Rectal smooth muscle tissue (tissue), 1 donor: Measurements from ENCODE around the gene RAD9B.
"Not testable (repeated sequence)": the region's sequence is repeated elsewhere in the genome, so short reads cannot be mapped to it uniquely, and the experiment has no call there.

Source experiments
- H3K27ac ChIP-seq: one replicate; pipeline ENCODE4 v1.7.0; 2013; ENCODE audit warnings: low read depth, low read length, inconsistent platforms
- H3K27me3 ChIP-seq: one replicate; pipeline ENCODE4 v1.7.0; 2013; ENCODE audit warnings: low read length; ENCODE audit not compliant: control insufficient read depth, insufficient read depth
- H3K36me3 ChIP-seq: one replicate; pipeline ENCODE4 v1.7.0; 2013; ENCODE audit warnings: low read length; ENCODE audit not compliant: control insufficient read depth, insufficient read depth
- H3K4me1 ChIP-seq: one replicate; pipeline ENCODE4 v1.7.0; 2013; ENCODE audit warnings: low read length; ENCODE audit not compliant: control insufficient read depth, insufficient read depth
- H3K4me3 ChIP-seq: one replicate; pipeline ENCODE4 v1.7.0; 2013; ENCODE audit warnings: low read length
- H3K9ac ChIP-seq: one replicate; pipeline ENCODE4 v1.7.0; 2013; ENCODE audit warnings: low read length

RAD9B gene

GRCh38 chr12:110501752-110502738 is at the start of gene RAD9B, which contains the start of gene VPS29:
Gene RAD9B (plus strand): TSS chr12:110502331. CDS start chr12:110502338, 7 bp downstream.
Gene VPS29 (minus strand): TSS chr12:110502111. CDS start chr12:110502051, 60 bp downstream.
- no peaks in the 10 kb centered on the region for H3K27me3 ChIP-seq
- no peaks in the 10 kb centered on the region for H3K36me3 ChIP-seq
- H3K9ac ChIP-seq = peak within 1 kb of the TSS; percentile 95
- H3K4me1 ChIP-seq = no peaks in the 10 kb centered on the region
- H3K27ac ChIP-seq = peak within 1 kb of the TSS; percentile 84
- peak within 1 kb of the TSS; percentile 97 for H3K4me3 ChIP-seq

DNA sequence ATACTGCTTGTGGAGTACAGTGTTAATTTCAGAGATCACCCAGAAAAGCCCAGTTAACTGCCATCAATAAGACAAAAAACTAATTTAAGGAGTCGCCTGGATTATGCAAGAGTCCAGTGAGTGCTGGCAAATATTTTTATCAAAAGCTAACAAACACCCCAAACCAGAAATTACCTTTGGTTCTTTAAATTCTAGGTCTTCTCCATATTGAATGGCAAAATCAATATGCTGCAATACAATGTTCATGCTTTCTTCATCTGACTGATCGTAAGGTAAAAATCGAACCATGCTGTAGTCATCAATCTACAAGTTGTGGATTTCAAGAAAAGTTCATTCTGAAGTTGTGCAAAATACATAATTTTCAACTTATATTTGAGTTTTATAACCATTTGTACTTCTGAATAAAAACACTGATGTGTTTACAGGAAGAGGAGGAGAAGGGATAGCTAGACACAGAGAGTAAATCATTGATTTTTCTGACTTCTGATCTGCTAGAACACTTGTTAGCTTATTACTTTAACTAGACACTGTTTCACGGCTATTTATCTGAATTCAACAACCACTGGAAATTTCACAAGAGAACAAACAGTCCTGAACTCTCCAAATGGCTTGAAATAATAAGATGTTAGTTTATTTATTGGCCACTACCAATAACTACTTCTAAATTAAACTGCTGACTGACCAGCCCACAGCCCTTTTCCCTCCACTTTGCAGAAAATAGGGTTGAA is 48.4 kb upstream of the RAD9B start:
- Histone ChIP-seq H3K27me3 (no peaks in the 10 kb centered on the region), H3K36me3 (no peaks in the 10 kb centered on the region), H3K27ac (no peak overlapping the region), H3K4me1 (peaks cover 3% of the 10 kb centered on the region), H3K9ac (no peak overlapping the region), H3K4me3 (no peak overlapping the region)

DNA sequence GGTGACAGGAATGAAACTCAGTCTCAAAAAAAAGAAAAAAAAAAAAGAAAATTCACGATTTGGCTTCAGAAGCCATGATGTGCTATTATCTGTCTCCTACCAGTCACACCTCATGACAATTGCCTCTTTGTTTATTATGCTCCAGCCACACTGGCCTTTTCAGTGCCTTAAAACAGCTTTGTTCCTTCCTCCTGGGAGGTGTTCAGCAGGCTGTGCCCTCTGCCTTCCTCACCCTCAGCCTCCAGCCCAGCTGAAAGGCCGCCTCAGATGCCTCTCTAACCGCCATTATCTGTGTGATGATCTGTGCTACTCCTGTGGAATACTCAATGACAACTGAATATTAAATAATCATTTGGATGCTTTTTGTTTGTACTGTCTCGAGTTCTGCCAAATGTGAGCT is 43.4 kb upstream of the RAD9B start:
- Histone ChIP-seq H3K4me1 (no peaks in the 10 kb centered on the region), H3K27me3 (no peaks in the 10 kb centered on the region), H3K36me3 (peaks cover 9% of the 10 kb centered on the region), H3K27ac (no peak overlapping the region), H3K9ac (no peak overlapping the region), H3K4me3 (no peak overlapping the region)

GRCh38 chr12:110461189-110461588 is 40.9 kb upstream of the RAD9B start:
- not testable (repeated sequence) for H3K27me3 ChIP-seq, H3K4me3 ChIP-seq, H3K4me1 ChIP-seq, H3K27ac ChIP-seq, H3K36me3 ChIP-seq, H3K9ac ChIP-seq

DNA sequence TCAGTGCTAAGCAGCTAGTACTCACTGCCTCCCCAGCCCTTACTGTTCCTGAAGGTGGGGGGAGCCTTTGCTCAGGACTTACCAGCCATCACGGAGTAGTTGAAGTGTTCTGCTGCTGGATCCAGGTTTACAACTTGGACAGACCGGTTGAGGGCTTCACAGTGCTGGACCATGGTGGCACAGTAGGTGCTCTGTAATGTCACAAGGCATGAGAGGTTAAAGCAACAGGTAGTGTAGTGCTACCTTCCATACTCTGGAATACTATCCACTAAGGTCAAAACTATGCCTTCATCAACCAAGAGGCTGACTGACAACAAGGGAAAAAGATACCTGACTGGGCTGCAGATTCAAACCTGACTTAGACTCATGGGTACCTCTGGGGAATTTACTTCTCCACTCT is 37.1 kb upstream of the RAD9B start:
- H3K9ac ChIP-seq = no peak overlapping the region
- peaks cover 7% of the 10 kb centered on the region for H3K36me3 ChIP-seq
- H3K27ac ChIP-seq = no peak overlapping the region
- H3K27me3 ChIP-seq = no peaks in the 10 kb centered on the region
- H3K4me3 ChIP-seq = no peak overlapping the region
- H3K4me1 ChIP-seq = peaks cover 11% of the 10 kb centered on the region

GRCh38 chr12:110465765-110466164 is 36.4 kb upstream of the RAD9B start:
- H3K36me3 ChIP-seq, H3K27me3 ChIP-seq, H3K27ac ChIP-seq, H3K9ac ChIP-seq, H3K4me3 ChIP-seq: not testable (repeated sequence)
- H3K4me1 ChIP-seq = peaks cover 11% of the 10 kb centered on the region

DNA sequence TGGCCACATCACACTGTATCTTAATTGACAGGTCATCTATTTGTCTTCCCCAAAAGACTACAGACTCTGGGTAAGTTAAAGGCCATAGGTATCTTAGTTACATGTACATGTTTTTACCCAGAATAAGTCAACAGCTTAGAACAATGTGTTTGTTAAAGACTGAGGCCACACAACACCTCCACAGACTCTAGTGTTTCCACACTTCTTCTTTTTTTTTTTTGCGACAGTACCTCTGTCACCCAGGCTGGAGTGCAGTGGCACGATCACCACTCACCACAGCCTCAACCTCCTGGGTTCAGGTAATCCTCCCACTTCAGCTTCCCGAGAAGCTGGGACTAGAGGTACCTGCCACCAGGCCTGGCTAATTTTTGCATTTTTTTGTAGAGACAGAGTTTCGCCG is 35.3 kb upstream of the RAD9B start:
- Histone ChIP-seq H3K4me1 (peaks cover 11% of the 10 kb centered on the region), H3K4me3 (peak overlapping the region; percentile 33), H3K9ac (no peak overlapping the region), H3K27ac (no peak overlapping the region), H3K27me3 (no peaks in the 10 kb centered on the region), H3K36me3 (peaks cover 2% of the 10 kb centered on the region)

- H3K27me3 ChIP-seq = no peaks in the 10 kb centered on the region
These were observed 34.3 kb upstream of the RAD9B start for GRCh38 chr12:110467847-110468213.

GRCh38 chr12:110468214-110469048 is 33.7 kb upstream of the RAD9B start, which contains the start of the genes FAM216A and GPN3:
Gene FAM216A (plus strand): TSS chr12:110468845. CDS start chr12:110468876, 31 bp downstream.
Gene GPN3 (minus strand): TSS chr12:110468257. CDS start chr12:110468203, 54 bp downstream.
- Histone ChIP-seq H3K4me1 (peaks cover 11% of the 10 kb centered on the region), H3K36me3 (no peaks in the 10 kb centered on the region), H3K9ac (peak within 1 kb of the TSS; percentile 89), H3K27me3 (no peaks in the 10 kb centered on the region), H3K27ac (peak within 1 kb of the TSS; percentile 92), H3K4me3 (peak within 1 kb of the TSS; percentile 99)

More at GRCh38 chr12:110467847-110468213, 34.3 kb upstream of the RAD9B start:
- H3K9ac ChIP-seq = peak overlapping the region; percentile 89
- H3K36me3 ChIP-seq = no peaks in the 10 kb centered on the region
- peak overlapping the region; percentile 99 for H3K4me3 ChIP-seq
- H3K4me1 ChIP-seq = peaks cover 11% of the 10 kb centered on the region
- peak overlapping the region; percentile 66 for H3K27ac ChIP-seq

DNA sequence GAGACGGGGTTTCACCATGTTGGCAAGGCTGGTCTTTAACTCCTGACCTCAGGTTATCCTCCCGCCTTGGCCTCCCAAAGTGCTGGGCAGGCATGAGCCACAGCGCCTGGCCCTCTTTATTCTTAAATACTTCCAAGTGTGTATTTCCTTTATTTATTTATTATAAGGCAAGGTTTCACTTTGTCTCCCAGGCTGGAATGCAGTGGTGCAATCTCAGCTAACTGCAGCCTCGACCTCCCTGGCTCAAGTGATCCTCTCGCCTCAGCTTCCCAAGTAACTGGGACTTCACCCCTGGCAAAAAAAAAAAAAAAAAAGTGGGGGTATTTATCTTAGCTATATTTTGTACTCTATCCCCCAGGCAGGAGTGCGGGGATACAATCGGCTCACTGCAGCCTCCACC is 26.7 kb upstream of the RAD9B start:
- no peaks in the 10 kb centered on the region for H3K27me3 ChIP-seq
- H3K9ac ChIP-seq = no peak overlapping the region
- no peak overlapping the region for H3K27ac ChIP-seq
- no peak overlapping the region for H3K4me3 ChIP-seq
- no peaks in the 10 kb centered on the region for H3K4me1 ChIP-seq
- H3K36me3 ChIP-seq = no peaks in the 10 kb centered on the region

DNA sequence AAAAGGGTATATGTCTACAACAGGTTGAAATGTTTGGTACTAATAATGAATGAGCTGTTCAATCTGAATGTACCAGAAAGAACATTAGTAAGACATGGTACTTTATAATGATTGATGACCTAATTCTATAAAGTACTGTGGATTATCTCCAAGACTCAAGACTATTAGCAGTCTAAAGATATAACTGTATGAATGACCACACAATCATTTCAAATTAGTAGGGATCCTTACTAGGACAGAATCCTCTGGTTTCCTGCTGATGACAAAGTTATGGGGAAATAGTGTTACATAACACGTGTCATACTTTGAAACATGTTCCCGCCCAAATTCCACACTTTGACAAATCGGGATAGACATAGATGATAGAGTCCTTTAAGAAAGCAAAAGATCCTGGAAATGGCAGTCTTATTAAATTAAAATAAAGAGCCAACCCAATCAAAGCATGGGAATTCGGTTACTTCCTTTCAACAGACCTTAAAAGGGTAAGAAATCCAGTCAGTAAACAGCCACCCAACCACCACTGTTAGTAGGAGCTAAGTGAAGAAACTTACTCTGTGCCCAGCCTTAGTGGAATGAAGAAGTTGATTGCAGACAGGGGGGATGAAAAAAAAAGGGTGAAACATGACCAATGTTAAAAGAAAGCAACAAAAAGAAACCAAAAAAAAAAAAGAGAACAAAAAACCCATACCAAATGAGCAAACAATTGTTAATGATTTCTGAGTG is 3.0 kb upstream of the RAD9B start:
- peaks cover 5% of the 10 kb centered on the region for H3K36me3 ChIP-seq
- H3K9ac ChIP-seq = no peak overlapping the region
- no peak overlapping the region for H3K27ac ChIP-seq
- no peaks in the 10 kb centered on the region for H3K4me1 ChIP-seq
- H3K4me3 ChIP-seq = no peak overlapping the region
- H3K27me3 ChIP-seq = no peaks in the 10 kb centered on the region
